GM23338 (cell line): ENCODE measurements around the gene MLLT1. TPM values are rescaled to one million over a fixed set of nuclear protein-coding genes. Genes with fewer than 3 reads are reported as not detected.

ENCODE experiments used
- ATAC-seq: fragments of 200-7000 bp; cut with Tn5 transposase; 3 replicates; pipeline ENCODE4 v1.9.1; 2020
- DNase-seq: peaks from one replicate; pipeline ENCODE4 v3.0.0-alpha.2; 2015; ENCODE audit warnings: low spot score
- H2AFZ ChIP-seq: fragments of 200-600 bp; sonication (generic); 2 replicates; pipeline ENCODE4 v1.8.0; 2016; ENCODE audit warnings: antibody characterized with exemption, mild to moderate bottlenecking, moderate library complexity
- H3F3A ChIP-seq: fragments of 200-600 bp; sonication (generic); replicated peaks from 2 replicates; pipeline ENCODE4 v1.8.0; 2017; ENCODE audit warnings: antibody characterized with exemption, mixed run types, low read depth
- H3K27ac ChIP-seq: fragments of 200-600 bp; sonication (generic); 2 replicates; pipeline ENCODE4 v1.6.1; 2016; ENCODE audit warnings: low read depth
- H3K27me3 ChIP-seq: fragments of 200-600 bp; sonication (generic); 2 replicates; pipeline ENCODE4 v1.8.0; 2016; ENCODE audit warnings: mild to moderate bottlenecking, mixed run types, moderate library complexity; ENCODE audit not compliant: insufficient read depth
- H3K36me3 ChIP-seq: fragments of 200-600 bp; sonication (generic); 2 replicates; pipeline ENCODE4 v1.8.0; 2016; ENCODE audit warnings: mild to moderate bottlenecking; ENCODE audit not compliant: insufficient read depth
- H3K4me1 ChIP-seq: fragments of 200-600 bp; sonication (generic); 2 replicates; pipeline ENCODE4 v1.8.0; 2016; ENCODE audit warnings: mild to moderate bottlenecking, moderate library complexity; ENCODE audit not compliant: insufficient read depth
- H3K4me2 ChIP-seq: fragments of 200-600 bp; sonication (generic); 2 replicates; pipeline ENCODE4 v1.7.1; 2017; ENCODE audit warnings: mixed run types
- H3K4me3 ChIP-seq: fragments of 200-600 bp; sonication (generic); 2 replicates; pipeline ENCODE4 v1.6.1; 2016; ENCODE audit warnings: mixed run types
- H3K79me2 ChIP-seq: fragments of 200-600 bp; sonication (generic); replicated peaks from 2 replicates; pipeline ENCODE4 v1.8.0; 2017; ENCODE audit warnings: mild to moderate bottlenecking; ENCODE audit not compliant: insufficient read depth
- H3K9me2 ChIP-seq: fragments of 200-600 bp; sonication (generic); 2 replicates; pipeline ENCODE4 v1.8.0; 2017; ENCODE audit not compliant: insufficient read depth
- H4K20me1 ChIP-seq: fragments of 200-600 bp; sonication (generic); replicated peaks from 2 replicates; pipeline ENCODE4 v1.8.0; 2017; ENCODE audit warnings: mild to moderate bottlenecking; ENCODE audit not compliant: insufficient read depth
- H3K27ac Mint-ChIP-seq: 2 replicates; pipeline ENCODE4 v1.8.0; 2020; ENCODE audit warnings: inconsistent platforms, mild to moderate bottlenecking, moderate library complexity, mixed read lengths
- H3K27me3 Mint-ChIP-seq: 3 replicates; pipeline ENCODE4 v1.8.0; 2022; ENCODE audit warnings: low read depth, mild to moderate bottlenecking, moderate library complexity, mixed read lengths, inconsistent platforms; ENCODE audit not compliant: insufficient read depth, poor library complexity
- H3K36me3 Mint-ChIP-seq: 3 replicates; pipeline ENCODE4 v1.8.0; 2021; ENCODE audit warnings: low read depth, mild to moderate bottlenecking, inconsistent platforms, moderate library complexity, mixed read lengths
- H3K4me1 Mint-ChIP-seq: 3 replicates; pipeline ENCODE4 v1.8.0; 2020; ENCODE audit warnings: mild to moderate bottlenecking, inconsistent platforms, mixed read lengths
- H3K4me3 Mint-ChIP-seq: 3 replicates; pipeline ENCODE4 v1.8.0; 2021; ENCODE audit warnings: moderate library complexity, mild to moderate bottlenecking, inconsistent platforms, mixed read lengths
- H3K9me3 Mint-ChIP-seq: 3 replicates; pipeline ENCODE4 v1.8.0; 2020; ENCODE audit warnings: moderate library complexity, mild to moderate bottlenecking, inconsistent platforms, mixed read lengths
- CREB1 ChIP-seq: fragments of 250-450 bp; sonication (Bioruptor Pico); IDR thresholded peaks from 2 replicates; pipeline ENCODE4 v1.5.0; 2020; ENCODE audit warnings: low read depth, mild to moderate bottlenecking, moderate library complexity
- EZH2 ChIP-seq: fragments of 200-600 bp; sonication (generic); IDR thresholded peaks from one replicate; pipeline ENCODE4 v1.8.0; 2017; ENCODE audit warnings: antibody characterized with exemption, mild to moderate bottlenecking, low read depth; ENCODE audit not compliant: unreplicated experiment
- EZH2phosphoT487 ChIP-seq: fragments of 200-600 bp; sonication (generic); IDR thresholded peaks from one replicate; pipeline ENCODE4 v1.8.1; 2018; ENCODE audit warnings: antibody characterized with exemption; ENCODE audit not compliant: unreplicated experiment
- JUNB ChIP-seq: IDR thresholded peaks from one replicate; pipeline ENCODE4 v1.6.1; 2016; ENCODE audit warnings: antibody characterized with exemption; ENCODE audit not compliant: unreplicated experiment
- NANOG ChIP-seq: IDR thresholded peaks from 2 replicates; pipeline ENCODE4 v1.6.1; 2016; ENCODE audit warnings: antibody characterized with exemption, borderline replicate concordance
- POLR2AphosphoS5 ChIP-seq: IDR thresholded peaks from 2 replicates; pipeline ENCODE4 v1.6.1; 2016; ENCODE audit warnings: antibody characterized with exemption, low read depth
- STAT1 ChIP-seq: IDR thresholded peaks from one replicate; pipeline ENCODE4 v1.6.1; 2016; ENCODE audit warnings: antibody characterized with exemption; ENCODE audit not compliant: unreplicated experiment
- ZNF114 ChIP-seq: fragments of 250-450 bp; sonication (Bioruptor Pico); IDR thresholded peaks from 2 replicates; pipeline ENCODE4 v1.5.0; 2020; ENCODE audit warnings: mild to moderate bottlenecking, moderate library complexity
- ZNF331 ChIP-seq: fragments of 250-450 bp; sonication (Bioruptor Pico); IDR thresholded peaks from 2 replicates; pipeline ENCODE4 v1.5.0; 2020; ENCODE audit warnings: low read depth, mild to moderate bottlenecking, moderate library complexity
- polyA plus RNA-seq: library from polyadenylated mRNA; unstranded; fragments of >200 nt; fragmentation: Nextera tagmentation; extraction: Ambion mirVana; gene quantifications from 2 replicates; pipeline ENCODE4 v1.2.1, GENCODE V29; 2016
- total RNA-seq: library from RNA; depleted of rRNA; stranded (reverse); fragments of >200 nt; shearing (Covaris generic); gene quantifications from 2 replicates; pipeline ENCODE4 v1.2.3, GENCODE V29; 2014
- TF ChIP-seq, protein P1 (sequence below): IDR thresholded peaks from 2 replicates; pipeline ENCODE4 v1.6.1; 2016; ENCODE audit warnings: antibody characterized with exemption
- TF ChIP-seq, protein P2 (sequence below): fragments of 250-450 bp; sonication (Bioruptor Pico); IDR thresholded peaks from 2 replicates; pipeline ENCODE4 v1.5.0; 2020; ENCODE audit warnings: mild to moderate bottlenecking, moderate library complexity
- TF ChIP-seq, protein P3 (sequence below), 2 experiments: fragments of 200-600 bp in 1 of 2; sonication (generic) in 1 of 2; conservative IDR thresholded peaks; 2 replicates each; pipeline versions ENCODE4 v1.5.1 to v1.6.1; 2016 to 2017; ENCODE audit warnings: antibody characterized with exemption in 2 of 2, low read depth in 2 of 2, mild to moderate bottlenecking in 2 of 2, moderate library complexity in 1 of 2

MLLT1 gene
- total and polyA plus RNA-seq, 2 experiments from 2014 or later = 17.8 to 23.4 TPM

- Histone ChIP-seq H3K9me2 (no peaks in the 10 kb centered on the region), H3K27ac (no peak overlapping the region), H4K20me1 (peaks cover 17% of the 10 kb centered on the region), H3K4me2 (no peak overlapping the region), H3K79me2 (peaks cover 98% of the 10 kb centered on the region), H3K4me1 (peaks cover 4% of the 10 kb centered on the region; the same call in 1 of the 2 replicates), H3K36me3 (no peaks in the 10 kb centered on the region), H3K4me3 (no peak overlapping the region), H3K27me3 (no peaks in the 10 kb centered on the region), H3F3A (no peaks in the 10 kb centered on the region), H2AFZ (no peak overlapping the region)
- Mint-ChIP-seq H3K4me3 (no peak overlapping the region), H3K4me1 (peaks cover 27% of the 10 kb centered on the region), H3K9me3 (peaks cover 8% of the 10 kb centered on the region; the same call in 2 of the 3 replicates), H3K27me3 (no peaks in the 10 kb centered on the region), H3K27ac (no peak overlapping the region; the same call in 1 of the 2 replicates), H3K36me3 (peaks cover 15% of the 10 kb centered on the region)
- DNase-seq (no peak), ATAC-seq (no peak)
- no peak for TF ChIP-seq CREB1 (CRISPR knock-in tag)
Observed at GRCh38 chr19:6241680-6242377, 37.9 kb downstream of the MLLT1 start.

DNA sequence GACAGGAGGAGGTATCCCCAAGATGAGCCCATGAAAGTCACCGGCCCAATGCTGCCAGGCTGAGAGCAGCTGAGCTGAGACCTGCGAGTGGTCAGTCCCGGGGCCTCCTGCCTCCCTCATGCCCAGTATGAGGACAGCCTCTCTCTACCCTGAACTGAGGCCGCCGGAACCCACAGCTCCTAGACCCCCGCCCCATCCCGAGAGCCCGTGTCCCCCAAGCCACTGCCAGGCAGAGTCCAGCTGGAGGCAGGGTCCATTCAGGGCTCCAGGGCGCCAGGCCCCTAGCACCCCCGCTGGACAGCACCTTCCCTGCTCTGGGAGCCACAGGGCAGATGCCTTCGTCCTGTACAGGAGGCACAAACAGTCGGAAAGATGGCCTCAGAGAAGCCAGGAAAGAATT, 38.7 kb downstream of the MLLT1 start:
- DNase-seq = no peak
- H3K9me3 Mint-ChIP-seq = 0 out of 3 replicates have a peak, but pooled peaks cover under 1% of the 10 kb centered on the region
- Histone ChIP-seq H3K27ac (no peak overlapping the region), H3K9me2 (no peaks in the 10 kb centered on the region), H4K20me1 (peaks cover 17% of the 10 kb centered on the region), H3K4me1 (peaks cover 4% of the 10 kb centered on the region; the same call in 1 of the 2 replicates), H3K36me3 (no peaks in the 10 kb centered on the region), H3K4me2 (no peak overlapping the region), H2AFZ (no peak overlapping the region), H3K4me3 (no peak overlapping the region), H3F3A (no peaks in the 10 kb centered on the region), H3K79me2 (peaks cover 96% of the 10 kb centered on the region), H3K27me3 (no peaks in the 10 kb centered on the region)
- H3K27ac Mint-ChIP-seq = no peak overlapping the region; the same call in 1 of the 2 replicates
- H3K27me3 Mint-ChIP-seq = peaks cover 1% of the 10 kb centered on the region
- H3K4me3 Mint-ChIP-seq = no peak overlapping the region
- no peak; the same call in 1 of the 3 replicates for ATAC-seq
- peaks cover 27% of the 10 kb centered on the region for H3K4me1 Mint-ChIP-seq
- peaks cover 7% of the 10 kb centered on the region; the same call in 2 of the 3 replicates for H3K36me3 Mint-ChIP-seq
- TF ChIP-seq EZH2phosphoT487 (no peak), NANOG (no peak), JUNB (no peak), POLR2AphosphoS5 (no peak), ZNF114 (CRISPR knock-in tag) (no peak), ZNF331 (CRISPR knock-in tag) (no peak), EZH2 (no peak), STAT1 (no peak)
- TF ChIP-seq, protein P1, sequence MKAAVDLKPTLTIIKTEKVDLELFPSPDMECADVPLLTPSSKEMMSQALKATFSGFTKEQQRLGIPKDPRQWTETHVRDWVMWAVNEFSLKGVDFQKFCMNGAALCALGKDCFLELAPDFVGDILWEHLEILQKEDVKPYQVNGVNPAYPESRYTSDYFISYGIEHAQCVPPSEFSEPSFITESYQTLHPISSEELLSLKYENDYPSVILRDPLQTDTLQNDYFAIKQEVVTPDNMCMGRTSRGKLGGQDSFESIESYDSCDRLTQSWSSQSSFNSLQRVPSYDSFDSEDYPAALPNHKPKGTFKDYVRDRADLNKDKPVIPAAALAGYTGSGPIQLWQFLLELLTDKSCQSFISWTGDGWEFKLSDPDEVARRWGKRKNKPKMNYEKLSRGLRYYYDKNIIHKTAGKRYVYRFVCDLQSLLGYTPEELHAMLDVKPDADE = no peak
- TF ChIP-seq, protein P2, sequence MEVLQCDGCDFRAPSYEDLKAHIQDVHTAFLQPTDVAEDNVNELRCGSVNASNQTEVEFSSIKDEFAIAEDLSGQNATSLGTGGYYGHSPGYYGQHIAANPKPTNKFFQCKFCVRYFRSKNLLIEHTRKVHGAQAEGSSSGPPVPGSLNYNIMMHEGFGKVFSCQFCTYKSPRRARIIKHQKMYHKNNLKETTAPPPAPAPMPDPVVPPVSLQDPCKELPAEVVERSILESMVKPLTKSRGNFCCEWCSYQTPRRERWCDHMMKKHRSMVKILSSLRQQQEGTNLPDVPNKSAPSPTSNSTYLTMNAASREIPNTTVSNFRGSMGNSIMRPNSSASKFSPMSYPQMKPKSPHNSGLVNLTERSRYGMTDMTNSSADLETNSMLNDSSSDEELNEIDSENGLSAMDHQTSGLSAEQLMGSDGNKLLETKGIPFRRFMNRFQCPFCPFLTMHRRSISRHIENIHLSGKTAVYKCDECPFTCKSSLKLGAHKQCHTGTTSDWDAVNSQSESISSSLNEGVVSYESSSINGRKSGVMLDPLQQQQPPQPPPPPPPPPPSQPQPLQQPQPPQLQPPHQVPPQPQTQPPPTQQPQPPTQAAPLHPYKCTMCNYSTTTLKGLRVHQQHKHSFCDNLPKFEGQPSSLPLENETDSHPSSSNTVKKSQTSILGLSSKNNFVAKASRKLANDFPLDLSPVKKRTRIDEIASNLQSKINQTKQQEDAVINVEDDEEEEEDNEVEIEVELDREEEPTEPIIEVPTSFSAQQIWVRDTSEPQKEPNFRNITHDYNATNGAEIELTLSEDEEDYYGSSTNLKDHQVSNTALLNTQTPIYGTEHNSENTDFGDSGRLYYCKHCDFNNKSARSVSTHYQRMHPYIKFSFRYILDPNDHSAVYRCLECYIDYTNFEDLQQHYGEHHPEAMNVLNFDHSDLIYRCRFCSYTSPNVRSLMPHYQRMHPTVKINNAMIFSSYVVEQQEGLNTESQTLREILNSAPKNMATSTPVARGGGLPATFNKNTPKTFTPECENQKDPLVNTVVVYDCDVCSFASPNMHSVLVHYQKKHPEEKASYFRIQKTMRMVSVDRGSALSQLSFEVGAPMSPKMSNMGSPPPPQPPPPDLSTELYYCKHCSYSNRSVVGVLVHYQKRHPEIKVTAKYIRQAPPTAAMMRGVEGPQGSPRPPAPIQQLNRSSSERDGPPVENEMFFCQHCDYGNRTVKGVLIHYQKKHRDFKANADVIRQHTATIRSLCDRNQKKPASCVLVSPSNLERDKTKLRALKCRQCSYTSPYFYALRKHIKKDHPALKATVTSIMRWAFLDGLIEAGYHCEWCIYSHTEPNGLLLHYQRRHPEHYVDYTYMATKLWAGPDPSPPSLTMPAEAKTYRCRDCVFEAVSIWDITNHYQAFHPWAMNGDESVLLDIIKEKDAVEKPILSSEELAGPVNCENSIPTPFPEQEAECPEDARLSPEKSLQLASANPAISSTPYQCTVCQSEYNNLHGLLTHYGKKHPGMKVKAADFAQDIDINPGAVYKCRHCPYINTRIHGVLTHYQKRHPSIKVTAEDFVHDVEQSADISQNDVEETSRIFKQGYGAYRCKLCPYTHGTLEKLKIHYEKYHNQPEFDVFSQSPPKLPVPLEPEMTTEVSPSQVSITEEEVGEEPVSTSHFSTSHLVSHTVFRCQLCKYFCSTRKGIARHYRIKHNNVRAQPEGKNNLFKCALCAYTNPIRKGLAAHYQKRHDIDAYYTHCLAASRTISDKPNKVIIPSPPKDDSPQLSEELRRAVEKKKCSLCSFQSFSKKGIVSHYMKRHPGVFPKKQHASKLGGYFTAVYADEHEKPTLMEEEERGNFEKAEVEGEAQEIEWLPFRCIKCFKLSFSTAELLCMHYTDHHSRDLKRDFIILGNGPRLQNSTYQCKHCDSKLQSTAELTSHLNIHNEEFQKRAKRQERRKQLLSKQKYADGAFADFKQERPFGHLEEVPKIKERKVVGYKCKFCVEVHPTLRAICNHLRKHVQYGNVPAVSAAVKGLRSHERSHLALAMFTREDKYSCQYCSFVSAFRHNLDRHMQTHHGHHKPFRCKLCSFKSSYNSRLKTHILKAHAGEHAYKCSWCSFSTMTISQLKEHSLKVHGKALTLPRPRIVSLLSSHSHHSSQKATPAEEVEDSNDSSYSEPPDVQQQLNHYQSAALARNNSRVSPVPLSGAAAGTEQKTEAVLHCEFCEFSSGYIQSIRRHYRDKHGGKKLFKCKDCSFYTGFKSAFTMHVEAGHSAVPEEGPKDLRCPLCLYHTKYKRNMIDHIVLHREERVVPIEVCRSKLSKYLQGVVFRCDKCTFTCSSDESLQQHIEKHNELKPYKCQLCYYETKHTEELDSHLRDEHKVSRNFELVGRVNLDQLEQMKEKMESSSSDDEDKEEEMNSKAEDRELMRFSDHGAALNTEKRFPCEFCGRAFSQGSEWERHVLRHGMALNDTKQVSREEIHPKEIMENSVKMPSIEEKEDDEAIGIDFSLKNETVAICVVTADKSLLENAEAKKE (CRISPR knock-in tag) = no peak
- TF ChIP-seq, protein P3, sequence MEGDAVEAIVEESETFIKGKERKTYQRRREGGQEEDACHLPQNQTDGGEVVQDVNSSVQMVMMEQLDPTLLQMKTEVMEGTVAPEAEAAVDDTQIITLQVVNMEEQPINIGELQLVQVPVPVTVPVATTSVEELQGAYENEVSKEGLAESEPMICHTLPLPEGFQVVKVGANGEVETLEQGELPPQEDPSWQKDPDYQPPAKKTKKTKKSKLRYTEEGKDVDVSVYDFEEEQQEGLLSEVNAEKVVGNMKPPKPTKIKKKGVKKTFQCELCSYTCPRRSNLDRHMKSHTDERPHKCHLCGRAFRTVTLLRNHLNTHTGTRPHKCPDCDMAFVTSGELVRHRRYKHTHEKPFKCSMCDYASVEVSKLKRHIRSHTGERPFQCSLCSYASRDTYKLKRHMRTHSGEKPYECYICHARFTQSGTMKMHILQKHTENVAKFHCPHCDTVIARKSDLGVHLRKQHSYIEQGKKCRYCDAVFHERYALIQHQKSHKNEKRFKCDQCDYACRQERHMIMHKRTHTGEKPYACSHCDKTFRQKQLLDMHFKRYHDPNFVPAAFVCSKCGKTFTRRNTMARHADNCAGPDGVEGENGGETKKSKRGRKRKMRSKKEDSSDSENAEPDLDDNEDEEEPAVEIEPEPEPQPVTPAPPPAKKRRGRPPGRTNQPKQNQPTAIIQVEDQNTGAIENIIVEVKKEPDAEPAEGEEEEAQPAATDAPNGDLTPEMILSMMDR (conservative IDR thresholded peaks at IDR 0.05; ENCODE audit: low read depth in 2 of 2) = no peak
